Stomach (tissue), 9 donors: ENCODE data around the gene MYOM1. TPM values are rescaled to one million over a fixed set of nuclear protein-coding genes. Genes with fewer than 3 reads are reported as not detected.

Experiments
- DNase-seq, 2 donors: peaks; one replicate each; pipeline versions ENCODE4 v3.0.0 to v3.0.0-alpha.2; 2013 to 2019
- H3K27ac ChIP-seq, 5 donors: fragments of 200-600 bp in 4 of 5; sonication (generic) in 4 of 5; one replicate each; pipeline ENCODE4 v1.5.1; 2013 to 2019; ENCODE audit warnings: mild to moderate bottlenecking in 1 of 5, moderate library complexity in 1 of 5
- H3K27me3 ChIP-seq, 3 donors: fragments of 200-600 bp; sonication (generic); one replicate each; pipeline ENCODE4 v1.5.1; 2017 to 2019; ENCODE audit warnings: mixed run types in 1 of 3
- H3K36me3 ChIP-seq, 4 donors: fragments of 200-600 bp; sonication (generic); 1 replicate in 3 of 4; 2 replicates in 1 of 4; pipeline ENCODE4 v1.5.1; 2016 to 2019
- H3K4me1 ChIP-seq, 4 donors: fragments of 200-600 bp; sonication (generic); one replicate each; pipeline ENCODE4 v1.5.1; 2016 to 2019
- H3K4me3 ChIP-seq, 4 donors: fragments of 200-600 bp; sonication (generic) in 3 of 4; one replicate each; pipeline ENCODE4 v1.5.1; 2016 to 2019; ENCODE audit warnings: mild to moderate bottlenecking in 1 of 4
- H3K9me3 ChIP-seq, 4 donors: fragments of 200-600 bp; sonication (generic); one replicate each; pipeline ENCODE4 v1.5.1; 2016 to 2019
- EP300 ChIP-seq: sonication (generic); formaldehyde crosslinking; IDR thresholded peaks from one replicate; pipeline ENCODE4 v1.6.1; 2017; ENCODE audit warnings: antibody characterized with exemption
- POLR2A ChIP-seq, 4 donors: fragments of 450-650 bp; IDR thresholded peaks; one replicate each; pipeline ENCODE4 v1.6.1; 2016; ENCODE audit warnings: antibody characterized with exemption in 4 of 4, control low read depth in 2 of 4, mild to moderate bottlenecking in 1 of 4, moderate library complexity in 1 of 4
- POLR2AphosphoS5 ChIP-seq, 3 donors: sonication (generic); formaldehyde crosslinking; IDR thresholded peaks; one replicate each; pipeline ENCODE4 v1.6.1; 2016; ENCODE audit warnings: antibody characterized with exemption in 3 of 3
- WGBS, 5 donors: extraction: QIAGEN DNeasy Blood & Tissue Kit in 3 of 5; methylation state at CpG; one replicate each; pipeline versions ENCODE4 v1.1.5 to v1.1.7; 2013 to 2018; 5-methylcytosine and 5-hydroxymethylcytosine counted together
- intact Hi-C: fragments of 100-400 bp; cut with DNase I; formaldehyde crosslinking; loops from one replicate; pipeline ENCODE4 v1.15.1; 2023; ENCODE audit warnings: low total_unique reads
- polyA plus RNA-seq, 3 donors: library from polyadenylated mRNA; stranded (reverse); fragments of 200-250 nt; gene quantifications; one replicate each; pipeline ENCODE4 v1.2.3, GENCODE V29; 2013
- total RNA-seq, 5 donors: library from RNA; depleted of rRNA; stranded (reverse); fragments of >200 nt; gene quantifications; one replicate each; pipeline versions ENCODE4 v1.1.0 to v1.2.3, GENCODE V29; 2014 to 2016
- TF ChIP-seq, protein P1 (sequence below), 7 experiments: fragments of 450-650 bp in 4 of 7; fragments of 200-600 bp in 3 of 7; sonication (generic) in 3 of 7; IDR thresholded peaks; one replicate each; pipeline ENCODE4 v1.5.1; 2016 to 2019; ENCODE audit warnings: antibody characterized with exemption in 7 of 7, control low read depth in 2 of 7, mild to moderate bottlenecking in 1 of 7
- donor health status: healthy with polysubstance abuse.
- donor health status: Bipolar disorder and iron deficiency.
- donor health status: healthy.

Gene MYOM1
- total and polyA plus RNA-seq, 8 donors: 1.2 to 37.9 (median 3.5) TPM

DNA sequence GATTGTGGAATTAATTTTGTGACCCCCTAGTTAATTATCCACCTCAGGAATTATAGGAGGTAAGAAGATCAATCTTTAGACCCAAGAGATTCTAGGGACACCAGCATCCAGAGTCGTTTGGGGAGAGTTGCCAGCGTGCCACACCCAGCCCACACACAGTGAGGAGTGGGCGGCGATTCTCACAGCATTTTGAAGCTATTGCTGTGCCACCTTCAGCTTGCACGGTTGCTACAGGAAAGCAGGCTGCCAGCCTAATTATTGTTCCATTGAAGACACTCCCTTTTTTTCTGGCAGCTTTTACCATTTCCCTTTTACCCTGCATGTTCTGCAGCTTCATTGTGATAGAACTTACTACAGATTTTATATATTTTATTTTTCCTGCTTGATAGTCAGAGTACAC is 14.7 kb upstream of the MYOM1 start:
- Histone ChIP-seq H3K4me3 (no peak overlapping the region), H3K4me1 (peaks cover 0 to 22% (median 5%) of the 10 kb centered on the region in 4 donors), H3K36me3 (no peaks in the 10 kb centered on the region), H3K27ac (no peak overlapping the region), H3K9me3 (no peaks in the 10 kb centered on the region), H3K27me3 (no peaks in the 10 kb centered on the region)
- DNase-seq: no peak
- intact Hi-C loops: no loop called here
- no peak for TF ChIP-seq POLR2AphosphoS5 (IDR thresholded peaks at IDR 0.05)
- no peak for TF ChIP-seq POLR2A (IDR thresholded peaks at IDR 0.05)
- TF ChIP-seq, protein P1, sequence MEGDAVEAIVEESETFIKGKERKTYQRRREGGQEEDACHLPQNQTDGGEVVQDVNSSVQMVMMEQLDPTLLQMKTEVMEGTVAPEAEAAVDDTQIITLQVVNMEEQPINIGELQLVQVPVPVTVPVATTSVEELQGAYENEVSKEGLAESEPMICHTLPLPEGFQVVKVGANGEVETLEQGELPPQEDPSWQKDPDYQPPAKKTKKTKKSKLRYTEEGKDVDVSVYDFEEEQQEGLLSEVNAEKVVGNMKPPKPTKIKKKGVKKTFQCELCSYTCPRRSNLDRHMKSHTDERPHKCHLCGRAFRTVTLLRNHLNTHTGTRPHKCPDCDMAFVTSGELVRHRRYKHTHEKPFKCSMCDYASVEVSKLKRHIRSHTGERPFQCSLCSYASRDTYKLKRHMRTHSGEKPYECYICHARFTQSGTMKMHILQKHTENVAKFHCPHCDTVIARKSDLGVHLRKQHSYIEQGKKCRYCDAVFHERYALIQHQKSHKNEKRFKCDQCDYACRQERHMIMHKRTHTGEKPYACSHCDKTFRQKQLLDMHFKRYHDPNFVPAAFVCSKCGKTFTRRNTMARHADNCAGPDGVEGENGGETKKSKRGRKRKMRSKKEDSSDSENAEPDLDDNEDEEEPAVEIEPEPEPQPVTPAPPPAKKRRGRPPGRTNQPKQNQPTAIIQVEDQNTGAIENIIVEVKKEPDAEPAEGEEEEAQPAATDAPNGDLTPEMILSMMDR (IDR thresholded peaks at IDR 0.05): no peak
- no peak for TF ChIP-seq EP300
- WGBS, 5 donors: 21 to 56% (median 36%) methylated on average over 3 to 5 of the region's 5 CpGs

DNA sequence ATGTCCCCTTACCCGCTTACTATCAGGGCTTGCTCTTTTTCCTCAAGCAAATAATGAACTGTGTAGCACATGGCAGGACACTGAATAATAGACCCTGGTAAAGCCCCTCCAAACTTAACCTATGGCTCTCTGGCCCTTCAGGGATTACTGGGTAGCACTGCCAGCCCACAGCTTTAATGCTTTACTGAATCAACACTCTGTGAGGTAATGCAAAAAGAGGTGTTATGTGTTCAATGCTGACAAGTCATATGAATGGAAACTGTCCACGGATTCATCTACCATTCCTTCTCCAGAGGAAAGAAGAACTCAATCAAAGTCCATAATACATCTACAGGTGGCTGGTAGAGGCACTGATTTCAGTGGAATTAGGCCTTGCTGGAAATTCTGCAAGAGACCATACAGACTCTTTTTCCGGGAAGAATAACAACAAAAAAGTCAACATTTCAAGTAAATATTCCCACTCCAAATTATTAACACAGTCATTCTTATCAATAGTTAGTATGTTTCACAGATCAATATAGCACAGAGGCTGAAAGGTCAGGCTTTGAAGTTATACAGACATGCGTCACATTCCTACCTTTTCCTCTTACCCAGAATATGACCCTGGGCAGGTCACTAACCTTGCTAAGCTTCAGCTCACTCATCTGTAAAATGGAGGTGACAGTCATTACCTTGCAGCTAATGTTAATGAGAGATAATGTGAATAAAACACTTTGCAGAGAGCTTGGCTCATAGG is 13.8 kb upstream of the MYOM1 start:
- Histone ChIP-seq H3K36me3 (no peaks in the 10 kb centered on the region), H3K27me3 (no peaks in the 10 kb centered on the region), H3K4me1 (peaks cover 0 to 22% (median 5%) of the 10 kb centered on the region in 4 donors), H3K9me3 (no peaks in the 10 kb centered on the region), H3K27ac (peak overlapping the region in 1 of 5 donors; percentile 26), H3K4me3 (no peak overlapping the region)
- 43 to 64% (median 53%) methylated on average over 4 of the region's 4 CpGs for WGBS, 5 donors
- intact Hi-C loops: no loop called here
- TF ChIP-seq, protein P1 (IDR thresholded peaks at IDR 0.05): no peak
- TF ChIP-seq POLR2AphosphoS5 (IDR thresholded peaks at IDR 0.05): no peak
- TF ChIP-seq POLR2A (IDR thresholded peaks at IDR 0.05): no peak
- no peak for TF ChIP-seq EP300
- no peak for DNase-seq

DNA sequence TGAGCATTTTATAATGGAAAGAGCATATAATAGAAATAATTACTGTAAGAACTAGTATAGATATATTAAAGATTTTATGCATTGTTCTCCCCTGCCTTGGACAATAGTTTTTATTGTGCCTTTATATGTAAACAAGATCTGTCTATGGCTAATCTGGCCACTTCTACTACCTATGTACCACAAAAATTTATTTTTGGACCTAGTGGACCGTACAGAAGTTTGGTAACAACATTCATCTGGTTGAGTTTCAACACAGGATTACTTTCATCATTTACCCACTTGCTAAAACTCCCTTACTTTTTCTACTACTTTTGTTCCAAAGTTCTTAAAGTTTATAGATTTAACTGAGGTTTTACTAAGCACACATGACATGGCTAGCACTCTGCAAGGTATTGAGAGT is 13.2 kb upstream of the MYOM1 start:
- Histone ChIP-seq H3K4me1 (peaks cover 0 to 22% (median 5%) of the 10 kb centered on the region in 4 donors), H3K36me3 (no peaks in the 10 kb centered on the region), H3K9me3 (no peaks in the 10 kb centered on the region), H3K27ac (no peak overlapping the region), H3K27me3 (no peaks in the 10 kb centered on the region), H3K4me3 (no peak overlapping the region)
- no peak for DNase-seq
- TF ChIP-seq POLR2AphosphoS5 (IDR thresholded peaks at IDR 0.05): no peak
- TF ChIP-seq EP300: no peak
- TF ChIP-seq POLR2A (IDR thresholded peaks at IDR 0.05): no peak
- TF ChIP-seq, protein P1 (IDR thresholded peaks at IDR 0.05): no peak
- intact Hi-C loops: no loop called here
- 84 to 95% (median 88%) methylated on average over 1 of the region's 1 CpG for WGBS, 5 donors

DNA sequence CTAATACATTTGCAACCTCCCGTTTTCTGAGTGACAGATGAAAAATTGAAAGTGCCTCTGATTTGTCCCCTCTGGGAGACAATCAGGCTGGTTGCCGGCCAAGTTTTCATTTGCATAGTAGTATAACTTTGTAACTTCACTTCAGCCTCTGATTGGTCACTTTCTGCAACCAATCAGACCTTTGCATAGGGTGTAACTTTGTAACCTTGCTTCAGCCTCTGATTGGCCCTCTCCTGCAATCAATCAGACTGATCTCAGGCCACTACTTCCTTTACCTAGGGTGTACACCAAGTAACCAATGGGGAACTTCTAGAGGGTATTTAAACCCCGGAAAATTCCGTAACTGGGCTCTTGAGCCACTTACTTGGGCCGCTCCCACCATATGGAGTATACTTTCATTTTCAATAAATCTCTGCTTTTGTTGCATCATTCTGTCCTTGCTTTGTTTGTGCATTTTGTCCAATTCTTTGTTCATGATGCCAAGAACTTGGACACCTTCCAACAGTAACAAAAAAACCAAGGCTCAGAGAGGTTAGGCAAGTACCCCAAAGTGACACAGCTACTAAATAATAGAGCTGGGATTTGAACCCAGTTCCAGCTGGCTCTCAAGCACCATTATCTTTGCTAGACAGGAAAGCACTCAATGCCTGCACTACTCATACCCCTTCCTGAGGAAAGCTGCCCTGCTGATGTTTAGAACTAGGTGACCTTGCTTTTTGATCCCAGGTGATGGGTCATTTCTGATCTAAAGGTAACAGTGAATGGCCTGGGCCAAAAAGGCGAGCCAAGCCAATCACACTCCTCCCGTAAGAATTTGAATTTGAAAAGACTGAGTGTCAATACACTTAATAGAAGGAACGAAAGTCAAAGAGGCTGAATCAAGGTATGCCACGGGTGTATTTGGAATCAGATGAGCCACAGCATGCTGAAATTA is 10.9 kb upstream of the MYOM1 start:
- 79 to 90% (median 84%) methylated on average over 9 of the region's 9 CpGs for WGBS, 5 donors
- no peaks in the 10 kb centered on the region for H3K27me3 ChIP-seq
- intact Hi-C loops: no loop called here
- no peaks in the 10 kb centered on the region for H3K36me3 ChIP-seq
- no peak overlapping the region for H3K27ac ChIP-seq
- DNase-seq: no peak
- H3K4me1 ChIP-seq: peaks cover 0 to 22% (median 5%) of the 10 kb centered on the region in 4 donors
- TF ChIP-seq, protein P1 (IDR thresholded peaks at IDR 0.05): no peak
- no peak for TF ChIP-seq POLR2AphosphoS5 (IDR thresholded peaks at IDR 0.05)
- no peak for TF ChIP-seq EP300
- no peak for TF ChIP-seq POLR2A (IDR thresholded peaks at IDR 0.05)
- no peak overlapping the region for H3K4me3 ChIP-seq
- H3K9me3 ChIP-seq: no peaks in the 10 kb centered on the region
